ENCODE data around the gene IFNK.

IFNK gene

DNA sequence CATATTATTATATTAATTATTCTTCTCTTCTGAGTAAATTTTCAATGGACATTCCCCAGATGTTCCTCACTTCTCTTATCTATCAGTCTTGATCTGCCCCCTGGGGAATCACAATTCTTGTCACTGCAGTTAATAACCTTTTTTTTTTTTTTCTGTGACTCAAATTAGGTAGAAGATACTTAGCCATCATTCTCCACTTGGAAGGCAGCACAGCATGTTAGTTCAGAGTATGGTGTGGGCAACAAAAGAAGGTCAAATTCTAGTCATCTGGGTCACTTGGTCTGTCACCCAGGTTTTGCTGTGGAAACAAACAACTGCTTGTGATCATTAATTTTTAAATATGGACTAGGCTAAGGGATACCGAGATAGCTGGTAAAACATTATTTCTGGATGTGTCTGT lies 13.7 kb downstream of the IFNK start:
- Histone ChIP-seq H3K4me1 (ENCODE audit: control insufficient read depth, insufficient read depth, low read length) (peaks cover 5% of the 10 kb centered on the region; the same call in 1 of the 2 replicates), H3K9ac (ENCODE audit: low read depth, low read length) (no peak overlapping the region), H3K27me3 (ENCODE audit: control insufficient read depth, insufficient read depth, low read length) (no peaks in the 10 kb centered on the region), H3K36me3 (ENCODE audit: control insufficient read depth, insufficient read depth, low read length) (no peaks in the 10 kb centered on the region), H3K27ac (ENCODE audit: low read depth, low read length) (no peak overlapping the region), H3K9me3 (ENCODE audit: control insufficient read depth, insufficient read depth, low read length) (no peaks in the 10 kb centered on the region), H3K4me3 (ENCODE audit: low read depth, low read length) (no peak overlapping the region)

DNA sequence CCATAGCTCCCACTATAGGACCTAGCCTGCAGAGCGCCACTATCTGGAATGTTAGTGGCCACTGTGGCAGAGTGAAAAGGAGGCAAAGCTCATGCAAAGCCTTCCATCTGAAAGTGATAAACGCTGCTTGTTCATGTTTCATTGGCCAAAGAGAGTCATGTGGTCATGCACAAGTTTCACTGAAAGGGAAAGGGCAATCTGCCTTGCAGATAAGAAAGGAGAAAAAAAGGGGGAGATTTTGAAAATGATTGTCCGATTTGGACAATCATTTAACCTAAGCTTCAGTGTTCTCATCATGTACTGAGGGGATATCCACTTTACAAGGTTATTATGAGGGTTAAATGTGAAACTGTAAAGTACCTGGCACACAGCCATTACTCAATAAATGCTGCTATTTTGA lies 14.6 kb downstream of the IFNK start:
- Histone ChIP-seq H3K9ac (ENCODE audit: low read depth, low read length) (no peak overlapping the region), H3K27ac (ENCODE audit: low read depth, low read length) (no peak overlapping the region)

DNA sequence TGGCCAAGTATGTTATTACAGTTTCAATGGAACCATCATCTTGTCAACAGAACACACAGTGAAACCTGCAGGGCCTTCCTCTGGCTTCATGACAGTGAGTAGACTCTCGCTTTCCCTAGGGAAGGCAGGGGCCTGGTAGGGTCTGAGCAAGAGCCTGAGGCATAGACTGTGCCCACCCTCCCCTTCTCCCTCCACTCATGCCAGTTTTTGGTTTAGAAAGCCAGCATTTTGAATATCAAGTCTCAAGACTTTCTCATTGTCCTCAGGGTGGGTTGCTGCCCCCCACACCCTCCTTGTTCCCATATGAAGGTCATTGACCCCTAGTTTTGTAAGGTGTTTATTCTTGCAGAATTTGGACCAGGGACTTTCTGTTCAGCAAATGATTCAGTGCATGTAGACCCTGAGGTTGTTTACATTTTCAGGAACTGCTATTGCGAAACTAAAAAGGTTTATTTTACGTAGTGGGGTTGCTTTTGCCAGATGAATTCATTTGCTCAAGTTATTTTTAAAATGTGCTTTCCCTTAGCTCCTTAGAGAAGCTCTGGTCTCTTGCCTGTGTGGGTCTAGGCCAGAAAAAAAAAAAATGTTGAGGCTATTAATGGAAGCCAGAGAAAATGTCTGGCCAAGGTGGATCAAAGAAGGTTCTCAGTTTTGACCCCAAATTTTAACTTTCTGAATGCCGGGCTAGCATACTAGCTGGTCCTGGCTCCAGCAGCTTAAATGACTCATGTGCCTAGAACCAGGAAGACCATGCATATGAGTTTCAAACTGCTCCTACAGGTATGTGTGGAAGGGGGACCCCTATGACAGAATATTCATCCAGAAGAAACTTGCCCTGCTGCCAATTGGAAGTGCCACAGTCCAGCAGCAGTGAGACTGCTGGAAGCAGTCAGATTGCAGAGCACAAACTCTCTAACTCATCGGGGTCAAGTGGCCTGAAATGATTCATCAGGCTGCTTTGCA lies 15.7 kb downstream of the IFNK start:
- H3K27ac ChIP-seq (ENCODE audit: low read depth, low read length), result no peak overlapping the region

More for the DNA sequence above, 14.6 kb downstream of the IFNK start:
- H3K27me3 ChIP-seq (ENCODE audit: control insufficient read depth, insufficient read depth, low read length), result no peaks in the 10 kb centered on the region
- no peaks in the 10 kb centered on the region for H3K9me3 ChIP-seq (ENCODE audit: control insufficient read depth, insufficient read depth, low read length)
- H3K36me3 ChIP-seq (ENCODE audit: control insufficient read depth, insufficient read depth, low read length), result peaks cover 6% of the 10 kb centered on the region
- H3K4me3 ChIP-seq (ENCODE audit: low read depth, low read length), result no peak overlapping the region
- H3K4me1 ChIP-seq (ENCODE audit: control insufficient read depth, insufficient read depth, low read length), result peaks cover 5% of the 10 kb centered on the region; the same call in 1 of the 2 replicates

DNA sequence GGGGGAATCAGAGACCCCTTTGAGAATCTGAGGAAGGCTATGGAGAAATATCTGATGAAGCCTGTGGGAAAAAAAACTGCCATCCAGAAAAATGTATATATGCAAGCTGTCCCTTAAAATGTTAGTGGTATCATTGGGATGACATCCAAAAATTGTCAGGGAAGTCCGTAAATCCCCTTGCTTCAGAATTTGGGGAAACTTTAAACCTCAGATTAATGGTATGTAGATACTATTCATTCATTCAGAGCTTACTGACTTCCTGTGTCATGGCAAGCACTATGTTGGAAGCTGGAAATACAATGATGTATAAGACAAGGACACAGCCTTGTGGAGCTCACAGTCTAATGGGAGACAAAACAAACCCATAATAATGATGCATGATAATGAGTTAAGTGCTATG lies 16.4 kb downstream of the IFNK start:
- no peak overlapping the region for H3K27ac ChIP-seq (ENCODE audit: low read depth, low read length)
- no peaks in the 10 kb centered on the region for H3K9me3 ChIP-seq (ENCODE audit: control insufficient read depth, insufficient read depth, low read length)
- no peaks in the 10 kb centered on the region for H3K27me3 ChIP-seq (ENCODE audit: control insufficient read depth, insufficient read depth, low read length)
- H3K4me1 ChIP-seq (ENCODE audit: control insufficient read depth, insufficient read depth, low read length), result peaks cover 5% of the 10 kb centered on the region; the same call in 1 of the 2 replicates
- H3K4me3 ChIP-seq (ENCODE audit: low read depth, low read length), result no peak overlapping the region
- peaks cover 22% of the 10 kb centered on the region for H3K36me3 ChIP-seq (ENCODE audit: control insufficient read depth, insufficient read depth, low read length)
- no peak overlapping the region for H3K9ac ChIP-seq (ENCODE audit: low read depth, low read length)

More for the DNA sequence above, 15.7 kb downstream of the IFNK start:
- Histone ChIP-seq H3K9me3 (ENCODE audit: control insufficient read depth, insufficient read depth, low read length) (no peaks in the 10 kb centered on the region), H3K36me3 (ENCODE audit: control insufficient read depth, insufficient read depth, low read length) (peaks cover 15% of the 10 kb centered on the region), H3K27me3 (ENCODE audit: control insufficient read depth, insufficient read depth, low read length) (no peaks in the 10 kb centered on the region), H3K9ac (ENCODE audit: low read depth, low read length) (no peak overlapping the region), H3K4me3 (ENCODE audit: low read depth, low read length) (no peak overlapping the region), H3K4me1 (ENCODE audit: control insufficient read depth, insufficient read depth, low read length) (peaks cover 5% of the 10 kb centered on the region; the same call in 1 of the 2 replicates)

DNA sequence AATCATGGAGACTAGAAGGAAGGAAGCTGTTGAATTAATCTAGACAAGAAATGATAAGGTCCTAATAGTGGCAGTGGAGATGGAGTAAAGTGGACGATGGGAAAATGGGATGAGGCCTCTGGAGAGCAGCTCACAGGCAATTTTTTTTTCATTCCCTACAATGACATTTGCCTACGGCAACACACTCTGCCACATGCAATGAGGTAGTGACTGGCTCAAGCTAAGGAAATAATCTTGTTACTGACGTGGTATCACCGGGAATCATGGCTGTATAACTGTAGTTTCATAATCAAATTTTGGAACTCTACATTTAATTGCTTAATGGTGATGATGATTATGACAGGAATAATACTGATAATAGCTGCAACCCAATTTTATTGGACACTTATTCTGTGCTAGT lies 17.6 kb downstream of the IFNK start:
- Histone ChIP-seq H3K9ac (ENCODE audit: low read depth, low read length) (no peak overlapping the region), H3K36me3 (ENCODE audit: control insufficient read depth, insufficient read depth, low read length) (peaks cover 31% of the 10 kb centered on the region), H3K4me1 (ENCODE audit: control insufficient read depth, insufficient read depth, low read length) (no peaks in the 10 kb centered on the region)

DNA sequence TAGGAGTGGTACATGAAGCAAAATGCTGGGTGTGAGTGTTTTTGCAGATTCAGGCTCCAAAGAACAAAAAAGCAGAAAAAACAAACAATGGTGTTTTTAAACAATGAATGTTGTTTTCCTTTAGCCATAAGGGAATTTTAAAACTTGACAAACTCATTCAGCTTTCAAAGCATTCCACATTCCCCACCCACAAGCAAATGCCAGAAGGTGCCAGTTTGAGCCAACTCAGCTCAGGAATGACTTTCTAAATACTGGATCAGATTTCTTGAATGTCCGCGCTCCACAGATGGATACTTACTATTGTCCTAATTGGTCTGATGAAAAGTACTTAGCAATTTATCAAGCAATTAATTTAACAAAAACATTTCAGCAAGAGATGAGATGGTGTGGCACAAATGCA lies 18.4 kb downstream of the IFNK start:
- Histone ChIP-seq H3K4me1 (ENCODE audit: control insufficient read depth, insufficient read depth, low read length) (no peaks in the 10 kb centered on the region), H3K9ac (ENCODE audit: low read depth, low read length) (no peak overlapping the region), H3K4me3 (ENCODE audit: low read depth, low read length) (no peak overlapping the region), H3K9me3 (ENCODE audit: control insufficient read depth, insufficient read depth, low read length) (no peaks in the 10 kb centered on the region), H3K36me3 (ENCODE audit: control insufficient read depth, insufficient read depth, low read length) (peaks cover 38% of the 10 kb centered on the region), H3K27me3 (ENCODE audit: control insufficient read depth, insufficient read depth, low read length) (no peaks in the 10 kb centered on the region), H3K27ac (ENCODE audit: low read depth, low read length) (no peak overlapping the region)

More for the DNA sequence above, 17.6 kb downstream of the IFNK start:
- no peaks in the 10 kb centered on the region for H3K9me3 ChIP-seq (ENCODE audit: control insufficient read depth, insufficient read depth, low read length)
- no peak overlapping the region for H3K27ac ChIP-seq (ENCODE audit: low read depth, low read length)
- H3K4me3 ChIP-seq (ENCODE audit: low read depth, low read length), result no peak overlapping the region
- H3K27me3 ChIP-seq (ENCODE audit: control insufficient read depth, insufficient read depth, low read length), result no peaks in the 10 kb centered on the region

DNA sequence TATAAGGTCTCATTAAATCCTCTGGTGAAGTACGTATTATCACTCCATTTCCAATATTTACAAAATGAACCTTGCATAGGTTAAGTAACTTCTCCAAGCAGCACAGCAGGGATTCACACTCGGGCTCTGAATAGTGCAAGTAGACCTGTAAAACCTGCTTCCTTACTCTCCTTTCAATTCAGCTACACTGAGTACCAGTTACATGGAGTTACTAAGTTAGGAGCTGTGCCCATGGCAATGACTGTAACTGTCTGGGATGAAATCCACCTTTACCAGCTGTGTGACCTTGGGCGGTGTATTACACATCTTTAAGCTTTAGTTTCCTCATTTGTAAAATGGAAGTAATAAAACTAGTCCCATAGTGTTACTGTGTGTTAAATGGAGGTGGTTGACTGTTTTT lies 21.4 kb downstream of the IFNK start:
- H3K36me3 ChIP-seq (ENCODE audit: control insufficient read depth, insufficient read depth, low read length), result peaks cover 60% of the 10 kb centered on the region
- H3K27ac ChIP-seq (ENCODE audit: low read depth, low read length), result no peak overlapping the region
- no peaks in the 10 kb centered on the region for H3K9me3 ChIP-seq (ENCODE audit: control insufficient read depth, insufficient read depth, low read length)
- no peak overlapping the region for H3K4me3 ChIP-seq (ENCODE audit: low read depth, low read length)
- H3K4me1 ChIP-seq (ENCODE audit: control insufficient read depth, insufficient read depth, low read length), result no peaks in the 10 kb centered on the region
- H3K9ac ChIP-seq (ENCODE audit: low read depth, low read length), result no peak overlapping the region
- no peaks in the 10 kb centered on the region for H3K27me3 ChIP-seq (ENCODE audit: control insufficient read depth, insufficient read depth, low read length)

DNA sequence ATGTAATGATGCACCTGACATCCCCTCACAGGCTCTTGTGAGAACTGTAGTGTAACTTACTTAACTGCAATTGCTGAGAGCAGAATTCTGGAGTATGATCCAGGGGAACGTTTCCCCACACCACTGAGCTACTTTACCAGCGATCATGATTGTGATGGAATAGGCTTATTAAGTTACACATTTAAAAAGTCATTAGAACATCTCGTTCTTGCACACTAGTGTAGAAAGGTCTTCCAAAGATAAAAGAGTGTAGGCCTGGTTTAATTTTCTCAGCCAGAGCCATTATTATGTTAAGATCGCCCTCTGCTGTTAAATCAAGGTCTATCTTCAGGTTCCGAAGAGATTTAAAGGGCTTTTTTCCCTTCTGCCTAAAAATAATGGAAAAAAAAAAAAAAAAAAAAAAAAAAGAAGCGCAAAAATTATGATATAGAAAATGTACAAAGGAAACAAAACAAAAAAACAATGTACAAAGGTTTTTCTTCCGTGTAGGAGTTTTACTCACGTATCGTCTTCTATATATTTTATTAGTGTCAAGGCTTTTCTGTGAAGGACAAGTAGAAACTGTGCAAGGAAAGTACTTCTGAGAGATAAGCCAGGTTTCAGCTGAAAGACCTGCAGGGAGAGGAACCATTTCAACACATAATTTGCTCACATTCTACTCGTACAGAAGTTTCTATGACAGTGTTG lies 24.1 kb downstream of the IFNK start:
- Histone ChIP-seq H3K27me3 (ENCODE audit: control insufficient read depth, insufficient read depth, low read length) (no peaks in the 10 kb centered on the region), H3K4me1 (ENCODE audit: control insufficient read depth, insufficient read depth, low read length) (no peaks in the 10 kb centered on the region), H3K36me3 (ENCODE audit: control insufficient read depth, insufficient read depth, low read length) (peaks cover 79% of the 10 kb centered on the region), H3K4me3 (ENCODE audit: low read depth, low read length) (no peak overlapping the region), H3K9me3 (ENCODE audit: control insufficient read depth, insufficient read depth, low read length) (no peaks in the 10 kb centered on the region), H3K27ac (ENCODE audit: low read depth, low read length) (no peak overlapping the region), H3K9ac (ENCODE audit: low read depth, low read length) (no peak overlapping the region)

DNA sequence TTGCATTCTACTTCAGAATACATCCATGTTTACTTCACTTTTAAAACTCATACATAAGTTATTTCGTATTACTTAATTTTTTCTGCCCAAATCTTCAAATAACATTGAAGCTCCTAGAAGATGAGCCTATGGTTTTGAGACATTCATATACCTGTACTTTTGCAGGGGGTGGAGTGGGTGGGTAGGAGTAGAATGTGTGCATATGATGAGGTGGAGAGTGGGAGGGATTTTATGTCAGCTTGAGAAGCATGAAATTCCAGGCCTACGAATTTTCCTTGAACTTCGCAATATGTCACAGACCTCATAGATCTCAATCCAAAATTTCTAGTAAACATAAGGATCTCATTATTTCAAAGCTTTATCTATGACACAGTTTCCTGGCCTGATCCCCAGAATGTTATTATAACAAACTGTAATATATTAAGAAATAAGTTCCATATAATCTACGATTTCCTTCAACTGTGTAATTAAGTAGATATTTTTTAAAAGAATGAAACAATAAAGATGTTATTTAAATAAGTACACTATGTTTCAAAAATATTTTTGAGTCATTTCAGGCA lies 25.2 kb downstream of the IFNK start:
- Histone ChIP-seq H3K27ac (ENCODE audit: low read depth, low read length) (no peak overlapping the region), H3K4me3 (ENCODE audit: low read depth, low read length) (no peak overlapping the region), H3K9ac (ENCODE audit: low read depth, low read length) (no peak overlapping the region), H3K9me3 (ENCODE audit: control insufficient read depth, insufficient read depth, low read length) (no peaks in the 10 kb centered on the region), H3K27me3 (ENCODE audit: control insufficient read depth, insufficient read depth, low read length) (no peaks in the 10 kb centered on the region), H3K4me1 (ENCODE audit: control insufficient read depth, insufficient read depth, low read length) (no peaks in the 10 kb centered on the region), H3K36me3 (ENCODE audit: control insufficient read depth, insufficient read depth, low read length) (peaks cover 73% of the 10 kb centered on the region)

DNA sequence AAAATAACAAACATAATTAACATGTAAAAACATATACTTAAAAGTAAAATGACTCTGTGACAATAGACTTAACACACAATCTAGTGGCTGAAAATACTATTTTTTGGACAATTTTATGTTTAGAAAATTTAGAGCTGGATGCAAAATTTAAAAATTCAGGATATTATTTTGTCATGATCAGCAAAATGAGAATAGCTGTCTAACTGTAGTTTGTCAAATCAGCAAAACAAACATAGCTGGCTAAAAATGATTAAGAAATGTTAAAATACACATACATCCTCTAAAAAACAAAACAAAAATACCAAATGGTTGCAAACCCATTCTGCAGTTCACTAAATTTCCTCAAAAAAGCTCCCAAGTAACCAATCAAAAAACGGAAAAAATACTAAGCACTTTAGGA lies 30.6 kb downstream of the IFNK start:
- H3K9ac ChIP-seq (ENCODE audit: low read depth, low read length), result no peak overlapping the region

DNA sequence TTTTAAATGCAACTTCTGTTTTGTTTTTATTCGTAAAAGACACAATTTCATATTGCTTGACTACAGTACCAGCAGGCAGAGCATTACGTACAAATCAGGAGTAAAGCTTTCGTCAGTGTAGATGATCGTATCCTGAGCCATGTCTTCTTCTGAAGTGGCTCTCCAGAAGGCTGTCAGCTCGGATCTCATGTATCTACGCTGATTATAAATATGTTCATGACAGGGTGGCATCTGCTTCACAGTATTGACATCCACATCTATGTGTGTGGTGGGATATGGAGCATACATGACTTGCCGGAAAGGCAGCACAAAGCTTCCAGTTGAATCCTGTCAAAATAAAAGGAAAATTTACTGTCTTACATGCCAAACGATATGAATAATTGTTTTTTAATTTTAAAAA lies 32.4 kb downstream of the IFNK start:
- Histone ChIP-seq H3K4me3 (ENCODE audit: low read depth, low read length) (no peak overlapping the region), H3K4me1 (ENCODE audit: control insufficient read depth, insufficient read depth, low read length) (no peaks in the 10 kb centered on the region), H3K27ac (ENCODE audit: low read depth, low read length) (no peak overlapping the region), H3K9ac (ENCODE audit: low read depth, low read length) (no peak overlapping the region), H3K9me3 (ENCODE audit: control insufficient read depth, insufficient read depth, low read length) (no peaks in the 10 kb centered on the region), H3K27me3 (ENCODE audit: control insufficient read depth, insufficient read depth, low read length) (no peaks in the 10 kb centered on the region), H3K36me3 (ENCODE audit: control insufficient read depth, insufficient read depth, low read length) (peaks cover 85% of the 10 kb centered on the region)

More for the DNA sequence above, 30.6 kb downstream of the IFNK start:
- H3K27me3 ChIP-seq (ENCODE audit: control insufficient read depth, insufficient read depth, low read length), result no peaks in the 10 kb centered on the region
- H3K4me3 ChIP-seq (ENCODE audit: low read depth, low read length), result no peak overlapping the region
- H3K36me3 ChIP-seq (ENCODE audit: control insufficient read depth, insufficient read depth, low read length), result peaks cover 83% of the 10 kb centered on the region
- no peak overlapping the region for H3K27ac ChIP-seq (ENCODE audit: low read depth, low read length)
- no peaks in the 10 kb centered on the region for H3K4me1 ChIP-seq (ENCODE audit: control insufficient read depth, insufficient read depth, low read length)
- H3K9me3 ChIP-seq (ENCODE audit: control insufficient read depth, insufficient read depth, low read length), result no peaks in the 10 kb centered on the region
